NCI-H1105 (cell line): ENCODE results near the gene ZBTB16.

Source experiments
- DNase-seq: peaks from one replicate; lab custom pipeline; 2025; lab: John Stamatoyannopoulos, UW

Gene ZBTB16

GRCh38 chr11:114083391-114084252, 24.1 kb downstream of the ZBTB16 start:
- no peak for DNase-seq

- DNase-seq: no peak
Measured at GRCh38 chr11:114084414-114084813, 24.9 kb downstream of the ZBTB16 start.

- DNase-seq: no peak
Measured at GRCh38 chr11:114085965-114086793, 26.7 kb downstream of the ZBTB16 start.

- no peak for DNase-seq
Measured at GRCh38 chr11:114087025-114087424, 27.5 kb downstream of the ZBTB16 start.

GRCh38 chr11:114088216-114088615, 28.7 kb downstream of the ZBTB16 start:
- no peak for DNase-seq

GRCh38 chr11:114088836-114089235, 29.3 kb downstream of the ZBTB16 start:
- no peak for DNase-seq

GRCh38 chr11:114089748-114090147, 30.2 kb downstream of the ZBTB16 start:
- no peak for DNase-seq

GRCh38 chr11:114090225-114090910, 30.9 kb downstream of the ZBTB16 start:
- DNase-seq: no peak

- DNase-seq: no peak
Measured at GRCh38 chr11:114090976-114091375, 31.5 kb downstream of the ZBTB16 start.

- no peak for DNase-seq
Measured at GRCh38 chr11:114091516-114092397, 32.2 kb downstream of the ZBTB16 start.

- no peak for DNase-seq
Measured at GRCh38 chr11:114092478-114092877, 33.0 kb downstream of the ZBTB16 start.

GRCh38 chr11:114092953-114093352, 33.4 kb downstream of the ZBTB16 start:
- DNase-seq: no peak

- no peak for DNase-seq
Measured at GRCh38 chr11:114094516-114094915, 35.0 kb downstream of the ZBTB16 start.

GRCh38 chr11:114095899-114096298, 36.4 kb downstream of the ZBTB16 start:
- DNase-seq: no peak

- DNase-seq: no peak
Measured at GRCh38 chr11:114097832-114098231, 38.3 kb downstream of the ZBTB16 start.

- DNase-seq: peak; percentile 21
Measured at GRCh38 chr11:114098927-114099326, 39.4 kb downstream of the ZBTB16 start.

- DNase-seq: no peak
Measured at GRCh38 chr11:114099392-114100178, 40.1 kb downstream of the ZBTB16 start.

- no peak for DNase-seq
Measured at GRCh38 chr11:114102993-114103896, 43.7 kb downstream of the ZBTB16 start.

GRCh38 chr11:114105611-114106010, 46.1 kb downstream of the ZBTB16 start:
- DNase-seq: no peak

GRCh38 chr11:114106047-114106446, 46.5 kb downstream of the ZBTB16 start:
- no peak for DNase-seq
